OCI-LY3 (cell line): ENCODE data around the gene CFAP54.

ENCODE experiments used
- H2AFZ ChIP-seq: fragments of 200-600, 300-600 bp; shearing (Covaris generic); 2 replicates; pipeline ENCODE4 v1.6.0; 2014; ENCODE audit warnings: antibody characterized with exemption, low read depth, low read length
- H3K27ac ChIP-seq: fragments of 200-600, 300-600 bp; sonication (generic); 2 replicates; pipeline ENCODE4 v1.5.1; 2014; ENCODE audit warnings: mild to moderate bottlenecking, low read length, moderate library complexity, mixed read lengths
- H3K27me3 ChIP-seq: fragments of 200-600, 300-600 bp; sonication (generic); 2 replicates; pipeline ENCODE4 v1.6.1; 2014; ENCODE audit warnings: low read depth, low read length, mixed read lengths
- H3K36me3 ChIP-seq: fragments of 200-600, 300-600 bp; sonication (generic); replicated peaks from 2 replicates; pipeline ENCODE3; 2014; ENCODE audit warnings: low read depth, low read length, mixed read lengths
- H3K4me1 ChIP-seq: fragments of 300-600, 200-600 bp; sonication (generic); 2 replicates; pipeline ENCODE4 v1.6.1; 2014; ENCODE audit warnings: low read length, mixed read lengths
- H3K4me2 ChIP-seq: fragments of 200-600, 300-600 bp; sonication (generic); 2 replicates; pipeline ENCODE4 v1.6.1; 2014; ENCODE audit warnings: low read length, mixed read lengths
- H3K4me3 ChIP-seq: fragments of 300-600, 200-600 bp; sonication (generic); 2 replicates; pipeline ENCODE4 v1.5.1; 2014; ENCODE audit warnings: antibody characterized with exemption, mild to moderate bottlenecking, low read length, moderate library complexity
- H3K79me2 ChIP-seq: fragments of 300-600, 200-600 bp; shearing (Covaris generic); 2 replicates; pipeline ENCODE4 v1.6.1; 2014; ENCODE audit warnings: mild to moderate bottlenecking, low read length, mixed read lengths
- H3K9ac ChIP-seq: fragments of 300-600, 200-600 bp; shearing (Covaris generic); 2 replicates; pipeline ENCODE4 v1.6.0; 2014; ENCODE audit warnings: mild to moderate bottlenecking, low read length, moderate library complexity
- H3K9me3 ChIP-seq: fragments of 200-600, 300-600 bp; shearing (Covaris generic); 2 replicates; pipeline ENCODE4 v1.6.1; 2014; ENCODE audit warnings: low read length, mixed read lengths; ENCODE audit not compliant: insufficient read depth
- H4K20me1 ChIP-seq: fragments of 200-600, 300-600 bp; sonication (generic); 2 replicates; pipeline ENCODE4 v1.6.1; 2016; ENCODE audit warnings: low read length, mixed read lengths; ENCODE audit not compliant: insufficient read depth
- CTCF ChIP-seq: fragments of 200-600, 300-600 bp; sonication (generic); IDR thresholded peaks from 2 replicates; pipeline ENCODE4 v1.5.1; 2014; ENCODE audit warnings: antibody characterized with exemption, low read length, low read depth
- EZH2phosphoT487 ChIP-seq: fragments of 200-600 bp; shearing (Covaris generic); IDR thresholded peaks from 2 replicates; pipeline ENCODE4 v1.6.1; 2018; ENCODE audit warnings: antibody characterized with exemption, mixed run types, low read depth

The CFAP54 gene

GRCh38 chr12:96444399-96444798 lies 45.0 kb upstream of the CFAP54 start:
- Histone ChIP-seq H3K36me3 (no peaks in the 10 kb centered on the region), H3K4me3 (no peak overlapping the region), H2AFZ (no peak overlapping the region), H3K27me3 (no peaks in the 10 kb centered on the region), H3K27ac (no peak overlapping the region), H4K20me1 (no peaks in the 10 kb centered on the region), H3K4me1 (no peaks in the 10 kb centered on the region), H3K4me2 (no peak overlapping the region), H3K9me3 (no peaks in the 10 kb centered on the region), H3K9ac (no peak overlapping the region), H3K79me2 (no peaks in the 10 kb centered on the region)
- TF ChIP-seq CTCF (no peak), EZH2phosphoT487 (no peak)

- no peak overlapping the region for H3K27ac ChIP-seq
- no peaks in the 10 kb centered on the region for H3K9me3 ChIP-seq
- H3K4me2 ChIP-seq, result no peak overlapping the region
- no peak for TF ChIP-seq CTCF
- TF ChIP-seq EZH2phosphoT487, result no peak
- H3K27me3 ChIP-seq, result no peaks in the 10 kb centered on the region
- no peaks in the 10 kb centered on the region for H3K79me2 ChIP-seq
- H3K36me3 ChIP-seq, result no peaks in the 10 kb centered on the region
- no peak overlapping the region for H3K9ac ChIP-seq
- H4K20me1 ChIP-seq, result no peaks in the 10 kb centered on the region
- H3K4me1 ChIP-seq, result no peaks in the 10 kb centered on the region
- no peak overlapping the region for H2AFZ ChIP-seq
- no peak overlapping the region for H3K4me3 ChIP-seq
These were observed 43.4 kb upstream of the CFAP54 start for GRCh38 chr12:96445691-96446583.

- Histone ChIP-seq H4K20me1 (no peaks in the 10 kb centered on the region), H3K4me3 (no peak overlapping the region), H3K4me2 (no peak overlapping the region), H3K27me3 (no peaks in the 10 kb centered on the region), H3K9ac (no peak overlapping the region), H3K79me2 (no peaks in the 10 kb centered on the region), H3K27ac (no peak overlapping the region), H3K4me1 (no peaks in the 10 kb centered on the region), H3K36me3 (no peaks in the 10 kb centered on the region), H3K9me3 (no peaks in the 10 kb centered on the region), H2AFZ (no peak overlapping the region)
- TF ChIP-seq CTCF (no peak), EZH2phosphoT487 (no peak)
These were observed 42.1 kb upstream of the CFAP54 start for GRCh38 chr12:96447256-96447655.

- no peak overlapping the region for H3K4me3 ChIP-seq
- no peak for TF ChIP-seq EZH2phosphoT487
- no peak for TF ChIP-seq CTCF
- H3K36me3 ChIP-seq, result no peaks in the 10 kb centered on the region
- no peaks in the 10 kb centered on the region for H3K27me3 ChIP-seq
- no peak overlapping the region for H3K27ac ChIP-seq
- H3K9me3 ChIP-seq, result no peaks in the 10 kb centered on the region
- H3K9ac ChIP-seq, result no peak overlapping the region
- H3K79me2 ChIP-seq, result no peaks in the 10 kb centered on the region
- H2AFZ ChIP-seq, result no peak overlapping the region
- H3K4me2 ChIP-seq, result no peak overlapping the region
- H3K4me1 ChIP-seq, result no peaks in the 10 kb centered on the region
- H4K20me1 ChIP-seq, result no peaks in the 10 kb centered on the region
These were observed 41.1 kb upstream of the CFAP54 start for GRCh38 chr12:96448300-96448699.
